K562 (cell line): ENCODE measurements around the gene ZBTB46. TPM values are rescaled to one million over a fixed set of nuclear protein-coding genes. Genes with fewer than 3 reads are reported as not detected.

Source experiments
- CEBPG ChIP-seq, 3 experiments: fragments of 200-800 bp in 1 of 3; sonication (Bioruptor generic) in 1 of 3; sonication (generic) in 1 of 3; formaldehyde crosslinking in 1 of 3; IDR thresholded peaks in 2 of 3; conservative IDR thresholded peaks in 1 of 3; 2 replicates each; pipeline versions ENCODE4 v1.6.1 to v1.8.0; 2016 to 2022; ENCODE audit warnings: missing compliant biosample characterization in 2 of 3, missing genetic modification characterization in 2 of 3, mild to moderate bottlenecking in 1 of 3, missing genetic modification reagents in 1 of 3
- CREBBP ChIP-seq: IDR thresholded peaks from one replicate; pipeline ENCODE4 v1.6.1; 2012; ENCODE audit warnings: low read depth, mild to moderate bottlenecking, control low read depth, inconsistent platforms, low read length
- EHMT2 ChIP-seq: fragments of 450-650 bp; IDR thresholded peaks from 2 replicates; pipeline ENCODE4 v1.6.1; 2018; ENCODE audit warnings: antibody characterized with exemption
- GTF2F1 ChIP-seq: IDR thresholded peaks from 2 replicates; pipeline ENCODE4 v1.6.1; 2011; ENCODE audit warnings: low read depth, low read length, improper control_type of control experiment
- NFYB ChIP-seq: IDR thresholded peaks from 2 replicates; pipeline ENCODE4 v1.6.1; 2011; ENCODE audit warnings: mild to moderate bottlenecking, moderate library complexity; ENCODE audit not compliant: insufficient read length; ENCODE audit errors: extremely low read depth
- SAFB ChIP-seq: fragments of 200-400 bp; formaldehyde crosslinking; IDR thresholded peaks from 2 replicates; pipeline ENCODE4 v1.6.1; 2017; ENCODE audit warnings: low read depth, low read length, borderline replicate concordance
- SREBF1 ChIP-seq: fragments of 150-350 bp; IDR thresholded peaks from 2 replicates; pipeline ENCODE4 v1.6.1; 2014; ENCODE audit warnings: antibody characterized with exemption, low read depth, low read length, borderline replicate concordance
- ZBTB7A ChIP-seq: IDR thresholded peaks from 2 replicates; pipeline ENCODE4 v1.6.1; 2011; ENCODE audit warnings: low read depth, mild to moderate bottlenecking, low read length, moderate library complexity, borderline replicate concordance; ENCODE audit not compliant: control insufficient read depth
- ZC3H8 ChIP-seq: fragments of 450-650 bp; IDR thresholded peaks from 2 replicates; pipeline ENCODE4 v1.6.1; 2017
- ZNF23 ChIP-seq: fragments of 250-450 bp; sonication (Bioruptor Pico); IDR thresholded peaks from 2 replicates; pipeline ENCODE4 v1.4.0; 2020; ENCODE audit warnings: mild to moderate bottlenecking
- ZNF764 ChIP-seq: fragments of 250-450 bp; sonication (Bioruptor Pico); IDR thresholded peaks from 2 replicates; pipeline ENCODE4 v1.4.0; 2020; ENCODE audit warnings: low read depth, mild to moderate bottlenecking, moderate library complexity
- polyA plus RNA-seq, 8 experiments: library from polyadenylated mRNA; depleted of rRNA in 4 of 8; stranded (reverse) in 5 of 8; unstranded in 3 of 8; fragments of >200 nt; fragmentation: Nextera tagmentation in 2 of 8; fragmentation: Illumina TruSeq in 1 of 8; extraction: Ambion mirVana in 2 of 8; extraction: Trizol in 1 of 8; gene quantifications; 2 replicates each; pipeline versions ENCODE4 v1.2.1 to v1.2.3, GENCODE V29; 2011 to 2014; ENCODE audit warnings: inconsistent platforms in 1 of 8, missing spikeins in 1 of 8
- total RNA-seq, 7 experiments: library from RNA; depleted of rRNA in 6 of 7; stranded (reverse); fragments of >200 nt in 6 of 7; fragmentation: Illumina TruSeq in 2 of 7; extraction: Trizol in 2 of 7; gene quantifications; 2 replicates each; pipeline versions ENCODE4 v1.2.1 to v1.2.3, GENCODE V29; 2011 to 2021; ENCODE audit warnings: low replicate concordance in 1 of 7
- TF ChIP-seq, protein P1 (sequence below): sonication (generic); formaldehyde crosslinking; IDR thresholded peaks from 2 replicates; pipeline ENCODE4 v1.8.0; 2022; ENCODE audit warnings: missing genetic modification reagents, mild to moderate bottlenecking, moderate library complexity, borderline replicate concordance
- TF ChIP-seq, protein P2 (sequence below): fragments of 200-800 bp; sonication (Bioruptor generic); IDR thresholded peaks from 2 replicates; pipeline ENCODE4 v1.6.1; 2017; ENCODE audit warnings: missing genetic modification characterization, missing compliant biosample characterization
- TF ChIP-seq, protein P3 (sequence below): fragments of 250-450 bp; sonication (Bioruptor Pico); IDR thresholded peaks from 2 replicates; pipeline ENCODE4 v1.5.0; 2020; ENCODE audit warnings: mild to moderate bottlenecking
- TF ChIP-seq, protein P4 (sequence below): fragments of 450-650 bp; formaldehyde crosslinking; IDR thresholded peaks from 2 replicates; pipeline ENCODE4 v1.4.0; 2020; ENCODE audit warnings: mild to moderate bottlenecking, moderate library complexity
- TF ChIP-seq, protein P5 (sequence below): sonication (generic); formaldehyde crosslinking; IDR thresholded peaks from 2 replicates; pipeline ENCODE4 v1.5.0; 2020; ENCODE audit warnings: missing genetic modification reagents

Gene ZBTB46
- total and polyA plus RNA-seq, 9 of the 15 experiments (the other 6 are each of a cell fraction or from before 2014, with no cell fraction given): 0.29 to 4.1 (median 1.1) TPM

DNA sequence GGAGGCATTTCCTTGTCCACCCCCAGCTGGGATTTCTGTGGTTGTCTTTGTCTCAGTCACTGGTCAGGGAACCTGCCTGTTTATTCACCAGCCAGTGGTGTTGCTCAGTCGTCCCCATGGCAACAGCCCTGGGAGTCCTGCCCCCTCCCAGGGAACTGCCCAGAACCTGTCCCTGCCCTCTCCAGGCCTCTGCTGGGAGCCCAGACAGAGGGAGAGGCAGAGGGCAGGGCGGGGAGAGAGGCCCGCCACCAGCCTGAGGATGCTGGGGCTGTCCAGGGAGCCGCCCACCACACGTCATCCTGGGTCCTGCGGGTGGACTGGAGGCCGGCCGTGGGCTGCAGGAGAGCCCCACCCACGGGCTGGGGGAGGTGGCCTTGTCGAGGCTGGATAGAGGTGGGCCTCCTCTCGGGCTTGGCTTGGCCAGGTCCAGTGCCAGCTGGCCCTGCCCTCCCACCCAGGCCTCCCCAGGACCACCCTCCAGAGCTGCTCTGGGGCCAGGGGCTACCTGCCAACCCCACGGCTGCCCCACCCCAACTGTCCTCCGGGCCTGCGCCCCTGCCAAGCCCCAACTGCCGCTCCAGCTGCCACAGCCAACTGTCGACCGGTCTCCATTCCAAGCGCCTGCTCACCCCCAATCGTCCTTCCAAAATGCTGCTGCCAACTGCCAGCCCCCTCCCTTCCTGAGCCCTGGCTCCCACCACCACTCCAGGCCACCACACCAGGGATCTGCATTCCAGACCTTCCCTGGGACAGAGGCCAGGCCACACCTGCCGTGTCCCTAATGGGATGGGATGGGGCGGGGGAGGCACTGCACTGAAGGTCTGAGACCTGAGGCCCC, 4.2 kb upstream of the ZBTB46 start (continued):
- TF ChIP-seq, protein P1, sequence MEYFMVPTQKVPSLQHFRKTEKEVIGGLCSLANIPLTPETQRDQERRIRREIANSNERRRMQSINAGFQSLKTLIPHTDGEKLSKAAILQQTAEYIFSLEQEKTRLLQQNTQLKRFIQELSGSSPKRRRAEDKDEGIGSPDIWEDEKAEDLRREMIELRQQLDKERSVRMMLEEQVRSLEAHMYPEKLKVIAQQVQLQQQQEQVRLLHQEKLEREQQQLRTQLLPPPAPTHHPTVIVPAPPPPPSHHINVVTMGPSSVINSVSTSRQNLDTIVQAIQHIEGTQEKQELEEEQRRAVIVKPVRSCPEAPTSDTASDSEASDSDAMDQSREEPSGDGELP (CRISPR knock-in tag): peak; percentile 63; the same call in 1 of the 2 replicates
- no peak for TF ChIP-seq ZNF764
- no peak for TF ChIP-seq CEBPG (CRISPR knock-in tag; IDR thresholded peaks at IDR 0.05)
- no peak for TF ChIP-seq CEBPG (tag; conservative IDR thresholded peaks at IDR 0.05 in 1 of 2, IDR thresholded peaks at IDR 0.05 in 1 of 2)
- TF ChIP-seq, protein P2, sequence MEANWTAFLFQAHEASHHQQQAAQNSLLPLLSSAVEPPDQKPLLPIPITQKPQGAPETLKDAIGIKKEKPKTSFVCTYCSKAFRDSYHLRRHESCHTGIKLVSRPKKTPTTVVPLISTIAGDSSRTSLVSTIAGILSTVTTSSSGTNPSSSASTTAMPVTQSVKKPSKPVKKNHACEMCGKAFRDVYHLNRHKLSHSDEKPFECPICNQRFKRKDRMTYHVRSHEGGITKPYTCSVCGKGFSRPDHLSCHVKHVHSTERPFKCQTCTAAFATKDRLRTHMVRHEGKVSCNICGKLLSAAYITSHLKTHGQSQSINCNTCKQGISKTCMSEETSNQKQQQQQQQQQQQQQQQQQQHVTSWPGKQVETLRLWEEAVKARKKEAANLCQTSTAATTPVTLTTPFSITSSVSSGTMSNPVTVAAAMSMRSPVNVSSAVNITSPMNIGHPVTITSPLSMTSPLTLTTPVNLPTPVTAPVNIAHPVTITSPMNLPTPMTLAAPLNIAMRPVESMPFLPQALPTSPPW (CRISPR knock-in tag): peak; percentile 58
- TF ChIP-seq, protein P3, sequence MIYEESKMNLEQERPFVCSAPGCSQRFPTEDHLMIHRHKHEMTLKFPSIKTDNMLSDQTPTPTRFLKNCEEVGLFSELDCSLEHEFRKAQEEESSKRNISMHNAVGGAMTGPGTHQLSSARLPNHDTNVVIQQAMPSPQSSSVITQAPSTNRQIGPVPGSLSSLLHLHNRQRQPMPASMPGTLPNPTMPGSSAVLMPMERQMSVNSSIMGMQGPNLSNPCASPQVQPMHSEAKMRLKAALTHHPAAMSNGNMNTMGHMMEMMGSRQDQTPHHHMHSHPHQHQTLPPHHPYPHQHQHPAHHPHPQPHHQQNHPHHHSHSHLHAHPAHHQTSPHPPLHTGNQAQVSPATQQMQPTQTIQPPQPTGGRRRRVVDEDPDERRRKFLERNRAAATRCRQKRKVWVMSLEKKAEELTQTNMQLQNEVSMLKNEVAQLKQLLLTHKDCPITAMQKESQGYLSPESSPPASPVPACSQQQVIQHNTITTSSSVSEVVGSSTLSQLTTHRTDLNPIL (CRISPR knock-in tag): no peak
- no peak for TF ChIP-seq ZNF23 (CRISPR knock-in tag)
- TF ChIP-seq EHMT2: no peak
- TF ChIP-seq ZBTB7A: peak; percentile 47; the same call in 1 of the 2 replicates
- no peak for TF ChIP-seq ZC3H8
- TF ChIP-seq SAFB: no peak
- no peak for TF ChIP-seq CREBBP
- TF ChIP-seq, protein P4, sequence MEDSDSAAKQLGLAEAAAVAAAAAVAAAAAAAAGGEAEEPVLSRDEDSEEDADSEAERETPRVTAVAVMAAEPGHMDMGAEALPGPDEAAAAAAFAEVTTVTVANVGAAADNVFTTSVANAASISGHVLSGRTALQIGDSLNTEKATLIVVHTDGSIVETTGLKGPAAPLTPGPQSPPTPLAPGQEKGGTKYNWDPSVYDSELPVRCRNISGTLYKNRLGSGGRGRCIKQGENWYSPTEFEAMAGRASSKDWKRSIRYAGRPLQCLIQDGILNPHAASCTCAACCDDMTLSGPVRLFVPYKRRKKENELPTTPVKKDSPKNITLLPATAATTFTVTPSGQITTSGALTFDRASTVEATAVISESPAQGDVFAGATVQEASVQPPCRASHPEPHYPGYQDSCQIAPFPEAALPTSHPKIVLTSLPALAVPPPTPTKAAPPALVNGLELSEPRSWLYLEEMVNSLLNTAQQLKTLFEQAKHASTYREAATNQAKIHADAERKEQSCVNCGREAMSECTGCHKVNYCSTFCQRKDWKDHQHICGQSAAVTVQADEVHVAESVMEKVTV (CRISPR knock-in tag): no peak
- TF ChIP-seq, protein P5, sequence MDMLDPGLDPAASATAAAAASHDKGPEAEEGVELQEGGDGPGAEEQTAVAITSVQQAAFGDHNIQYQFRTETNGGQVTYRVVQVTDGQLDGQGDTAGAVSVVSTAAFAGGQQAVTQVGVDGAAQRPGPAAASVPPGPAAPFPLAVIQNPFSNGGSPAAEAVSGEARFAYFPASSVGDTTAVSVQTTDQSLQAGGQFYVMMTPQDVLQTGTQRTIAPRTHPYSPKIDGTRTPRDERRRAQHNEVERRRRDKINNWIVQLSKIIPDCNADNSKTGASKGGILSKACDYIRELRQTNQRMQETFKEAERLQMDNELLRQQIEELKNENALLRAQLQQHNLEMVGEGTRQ (CRISPR knock-in tag): no peak
- peak; percentile 62 for TF ChIP-seq NFYB
- TF ChIP-seq GTF2F1: no peak
- TF ChIP-seq SREBF1: no peak
- TF ChIP-seq, all 486 proteins: peak for 23
